GM19351 (cell line): ENCODE results near the gene C4BPB.

ENCODE experiments used
- ATAC-seq: cut with Tn5 transposase; IDR thresholded peaks from one replicate; pipeline ENCODE4 v1.9.1; 2021; ENCODE audit warnings: mild to moderate bottlenecking, moderate library complexity; ENCODE audit not compliant: unreplicated experiment

C4BPB gene

DNA sequence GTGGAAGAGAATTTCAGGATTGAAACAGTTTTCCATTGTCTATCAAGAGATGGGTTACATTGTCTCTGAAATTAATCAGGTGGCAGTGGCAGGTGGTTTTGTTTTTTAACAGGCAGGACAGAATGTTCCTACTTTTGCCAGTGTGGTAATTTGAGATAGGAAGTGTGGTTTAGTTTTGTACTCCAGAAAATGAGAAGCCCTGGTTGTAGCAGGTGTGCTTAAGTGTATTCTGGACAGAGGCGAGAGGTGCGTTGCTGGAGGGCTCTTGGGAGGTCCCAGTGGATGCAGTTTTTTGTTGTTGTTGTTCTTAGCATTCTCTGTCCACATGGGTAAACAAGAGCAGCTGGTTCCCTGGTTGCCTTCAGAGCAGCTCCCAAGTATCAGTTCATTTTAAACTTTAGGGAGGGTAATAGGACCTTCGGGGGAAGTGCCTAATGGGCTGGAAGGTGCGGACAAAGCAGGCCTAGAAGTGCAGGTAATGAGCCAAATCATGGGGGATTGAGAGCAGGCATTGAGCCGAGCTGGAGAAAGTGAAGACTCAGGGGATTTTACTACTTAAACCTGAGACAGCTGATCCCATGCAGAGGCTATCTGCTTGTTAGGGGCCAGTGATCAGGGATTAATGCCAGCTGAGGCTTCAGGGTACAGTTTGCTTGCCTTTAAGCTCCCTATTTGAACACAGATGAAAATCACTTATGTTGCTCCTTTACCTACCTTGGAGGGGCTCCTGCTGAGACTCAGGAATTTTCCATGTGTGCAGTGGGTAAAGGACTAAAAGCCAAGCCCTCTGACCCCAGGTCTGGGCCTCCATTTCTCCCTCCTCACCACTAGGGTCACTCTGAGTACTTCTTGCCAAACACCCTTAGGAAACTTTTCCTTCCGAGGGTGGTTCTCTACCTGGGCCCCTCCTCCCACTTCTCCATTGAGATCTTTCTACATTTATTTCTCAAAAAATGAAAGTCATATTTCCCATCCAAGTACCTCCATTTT lies 29.5 kb upstream of the C4BPB start:
- no peak for ATAC-seq

GRCh38 chr1:207059881-207060280 lies 28.8 kb upstream of the C4BPB start:
- ATAC-seq = no peak

- ATAC-seq = no peak
Observed at GRCh38 chr1:207060596-207060995, 28.1 kb upstream of the C4BPB start.

- ATAC-seq = no peak
Observed at GRCh38 chr1:207062058-207062457, 26.6 kb upstream of the C4BPB start.

- no peak for ATAC-seq
Observed at GRCh38 chr1:207063014-207063413, 25.6 kb upstream of the C4BPB start.

DNA sequence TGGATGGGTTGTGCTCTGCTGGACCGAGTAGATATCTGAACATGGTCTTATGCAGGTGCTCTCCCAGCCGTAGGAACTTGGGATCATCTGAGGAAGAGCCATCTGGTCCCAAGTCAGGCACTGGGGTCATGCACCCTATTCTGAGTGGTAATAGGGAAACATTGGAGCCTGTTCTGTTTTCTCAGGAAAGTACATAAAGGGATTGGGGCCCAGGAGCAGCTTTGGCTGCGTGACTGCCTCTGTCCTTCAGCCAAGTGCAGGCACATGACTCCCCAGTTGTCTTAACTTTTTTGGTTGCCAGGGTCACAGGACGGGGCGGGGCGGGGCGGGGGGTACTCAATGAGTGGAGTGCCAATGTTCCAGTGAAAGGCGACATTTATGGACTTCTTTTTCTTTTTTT lies 24.1 kb upstream of the C4BPB start:
- no peak for ATAC-seq

- ATAC-seq = no peak
Observed at GRCh38 chr1:207067185-207067584, 21.5 kb upstream of the C4BPB start.

DNA sequence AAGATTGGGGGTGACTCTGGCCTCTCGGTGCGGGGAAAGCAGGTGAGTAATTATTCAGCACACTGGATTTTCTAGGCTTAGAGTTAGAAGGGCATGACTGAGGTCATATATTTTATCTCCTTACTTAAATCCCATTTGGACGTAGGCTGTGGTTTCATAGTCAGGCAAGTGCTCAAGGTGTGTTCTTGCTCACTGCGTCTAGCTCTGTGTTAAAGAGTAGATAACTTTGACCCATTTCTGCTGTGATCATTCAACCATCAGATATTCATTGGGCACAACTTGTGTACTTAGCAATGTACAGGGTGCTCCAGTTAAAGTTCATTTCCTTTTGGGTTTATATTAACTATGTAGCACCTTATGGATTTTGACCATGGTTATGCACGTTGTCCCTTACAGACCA lies 21.0 kb upstream of the C4BPB start:
- no peak for ATAC-seq

DNA sequence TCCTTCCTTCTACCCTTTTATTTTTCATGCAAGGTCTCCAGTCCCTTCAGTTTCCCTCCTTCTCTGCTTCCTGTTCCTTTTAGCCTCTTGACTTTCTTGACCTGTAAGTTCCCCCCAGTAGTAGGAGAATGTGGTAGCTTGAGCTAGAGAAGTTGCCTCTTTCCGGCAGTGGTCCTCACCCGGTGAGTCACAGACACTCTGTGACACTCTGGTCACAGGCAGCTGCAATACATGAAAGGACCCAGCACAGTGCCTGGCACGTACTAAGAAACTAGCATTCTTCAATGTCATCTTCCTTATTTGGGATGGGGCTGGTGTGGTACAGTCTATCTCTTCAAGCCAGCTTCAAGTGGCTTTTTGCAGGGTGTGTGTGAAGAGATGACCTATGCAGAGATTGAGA lies 19.6 kb upstream of the C4BPB start:
- ATAC-seq = no peak

- no peak for ATAC-seq
Observed at GRCh38 chr1:207069858-207070506, 18.7 kb upstream of the C4BPB start.

- ATAC-seq = no peak
Observed at GRCh38 chr1:207070811-207071210, 17.8 kb upstream of the C4BPB start.

- ATAC-seq = no peak
Observed at GRCh38 chr1:207071426-207071825, 17.2 kb upstream of the C4BPB start.

- no peak for ATAC-seq
Observed at GRCh38 chr1:207072233-207072632, 16.4 kb upstream of the C4BPB start.

DNA sequence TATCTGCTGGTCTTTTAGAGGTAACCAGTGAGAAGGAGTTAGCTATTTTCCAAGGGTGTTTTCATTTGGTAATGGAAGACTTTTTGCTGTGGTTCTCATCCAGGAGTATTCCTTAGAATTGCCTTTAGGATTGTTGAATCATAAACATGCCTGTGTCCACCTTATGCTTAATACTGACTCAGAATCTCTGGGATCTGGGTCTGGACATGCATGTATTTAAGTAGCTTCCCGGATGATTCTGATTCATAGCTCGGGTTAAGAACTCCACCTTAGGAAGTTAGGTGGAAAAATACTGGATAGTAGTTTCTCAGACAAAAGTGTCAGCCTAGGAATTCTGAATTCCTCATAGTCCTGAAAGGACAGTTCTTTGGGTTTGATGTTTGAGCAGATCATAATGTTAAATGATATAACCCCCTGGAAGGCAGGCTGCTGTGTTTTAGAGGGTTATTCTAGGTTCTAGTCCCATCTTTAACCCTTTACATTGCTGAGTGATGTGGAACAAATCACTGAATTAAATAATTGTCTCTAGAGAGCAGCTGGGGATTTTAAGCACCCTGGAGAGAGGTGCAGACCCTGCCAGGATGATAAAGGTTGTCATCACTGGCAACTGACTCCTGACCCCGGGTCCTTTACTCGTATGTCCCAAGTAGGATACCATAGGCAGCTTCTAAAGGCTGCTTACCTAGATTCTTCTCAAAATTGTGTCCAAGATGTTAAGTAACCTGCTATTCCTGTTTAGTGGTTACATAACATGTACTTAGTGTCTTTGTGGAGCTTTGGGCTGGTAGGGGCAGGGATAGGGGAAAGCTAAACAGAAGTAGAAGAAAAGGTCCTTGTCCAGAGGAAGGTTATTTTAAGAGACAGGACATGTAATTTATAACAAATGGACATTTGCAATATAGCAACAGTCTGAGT lies 14.5 kb upstream of the C4BPB start:
- no peak for ATAC-seq

- no peak for ATAC-seq
Observed at GRCh38 chr1:207076181-207076955, 12.3 kb upstream of the C4BPB start.

DNA sequence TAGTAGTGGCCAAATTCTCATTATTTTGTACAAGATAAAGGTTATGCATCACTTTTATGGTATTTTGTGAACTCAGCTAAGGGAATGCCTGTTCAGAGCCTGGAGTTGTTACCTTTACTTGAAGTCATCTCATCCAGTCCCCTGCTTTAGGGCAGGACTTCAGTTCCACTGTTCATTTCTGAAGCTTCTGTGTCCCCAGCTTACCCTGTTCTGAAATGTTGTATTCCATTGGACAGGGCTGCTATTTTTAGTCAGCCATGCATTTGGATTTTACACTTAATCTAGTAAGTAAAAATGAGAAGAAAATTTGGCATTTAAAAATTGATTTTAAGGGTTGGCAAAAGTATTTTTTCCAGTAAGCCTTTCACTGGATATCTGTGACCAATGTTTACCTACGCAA lies 11.6 kb upstream of the C4BPB start:
- no peak for ATAC-seq

DNA sequence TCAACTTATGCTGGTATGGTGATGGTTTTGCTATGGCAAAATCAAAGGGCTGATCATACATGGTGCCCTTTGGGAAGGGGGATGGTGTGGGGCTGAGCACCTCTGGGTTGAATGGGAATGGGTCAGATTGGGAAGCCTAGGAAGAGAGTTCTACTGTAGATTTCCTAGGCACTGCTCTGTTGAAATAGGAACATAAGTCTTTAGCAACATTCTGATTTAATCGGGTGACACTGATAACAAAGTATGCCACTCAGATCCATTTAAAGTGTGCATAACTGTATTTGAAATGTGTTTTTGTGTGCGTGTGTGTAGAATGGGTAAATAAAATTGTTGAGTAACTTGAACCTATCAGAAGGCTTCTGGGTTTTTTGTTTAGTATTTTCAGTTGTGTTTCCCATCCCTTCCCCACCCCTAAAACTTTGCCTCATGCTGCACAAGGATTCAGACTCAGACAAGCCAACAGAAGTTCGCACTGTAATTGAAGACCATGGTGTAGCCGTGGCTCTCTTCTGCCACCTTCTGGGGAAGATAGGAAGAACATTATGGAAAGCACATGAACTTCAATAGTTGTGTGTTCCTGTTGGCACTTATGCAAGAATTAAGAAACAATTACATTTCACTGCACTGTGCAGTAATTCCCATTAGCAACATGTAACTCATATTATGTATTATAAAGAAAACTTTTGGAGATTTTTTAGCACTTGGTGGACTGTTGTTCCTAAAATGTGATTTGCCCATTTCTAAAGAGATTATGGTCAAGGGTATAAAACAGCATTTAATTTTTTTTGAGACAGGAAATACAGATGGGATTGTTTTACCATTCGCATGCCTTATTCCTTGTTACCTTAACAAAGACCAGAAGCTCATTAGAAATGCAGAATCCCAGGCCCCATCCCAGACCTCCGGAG lies 10.9 kb upstream of the C4BPB start:
- peak; percentile 64 for ATAC-seq

- ATAC-seq = no peak
Observed at GRCh38 chr1:207078578-207079132, 10.0 kb upstream of the C4BPB start.

DNA sequence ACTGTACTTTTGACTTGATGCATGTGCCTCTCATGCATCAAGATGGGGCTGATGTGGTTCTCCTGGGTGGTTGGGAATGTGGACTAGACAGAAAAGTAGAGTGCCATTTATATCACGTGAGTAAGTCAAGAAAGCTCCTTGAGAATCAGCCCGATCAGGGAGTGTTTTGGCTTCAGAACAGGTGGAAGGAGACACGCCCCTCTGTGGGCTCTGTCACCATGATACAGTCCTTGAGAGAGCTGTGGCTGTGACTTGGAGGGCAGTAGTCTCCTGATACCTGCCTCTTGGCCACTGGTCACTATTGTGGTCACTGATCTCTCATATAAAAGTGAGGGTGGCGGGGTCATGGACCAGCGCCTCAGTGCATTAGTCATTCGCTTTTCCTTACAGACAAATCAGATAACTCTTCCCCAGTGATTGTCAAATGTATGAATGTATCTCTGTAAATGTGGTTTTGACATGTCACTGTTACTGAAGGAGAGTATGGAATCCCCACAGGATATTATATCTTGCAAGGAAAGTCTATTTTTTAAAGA lies 8.9 kb upstream of the C4BPB start:
- ATAC-seq = no peak
